H9 (cell line): ENCODE results near the gene BZW2. TPM values are rescaled to one million over a fixed set of nuclear protein-coding genes. Genes with fewer than 3 reads are reported as not detected.

ENCODE experiments used
- DNase-seq: peaks from one replicate; pipeline ENCODE4 v3.0.0-alpha.2; 2017
- H2AFZ ChIP-seq: one replicate; pipeline ENCODE4 v1.6.1; 2013; ENCODE audit warnings: mild to moderate bottlenecking, low read length, control low read depth, moderate library complexity
- H2AK5ac ChIP-seq: 2 replicates; pipeline ENCODE4 v1.6.1; 2013; ENCODE audit warnings: low read length, control low read depth, mixed read lengths; ENCODE audit not compliant: insufficient read length
- H2BK120ac ChIP-seq: one replicate; pipeline ENCODE4 v1.6.1; 2013; ENCODE audit warnings: low read depth, mild to moderate bottlenecking, low read length, control low read depth, inconsistent platforms; ENCODE audit not compliant: poor library complexity, severe bottlenecking
- H2BK12ac ChIP-seq: 2 replicates; pipeline ENCODE4 v1.6.1; 2013; ENCODE audit warnings: low read length, control low read depth, mixed read lengths, low read depth; ENCODE audit not compliant: insufficient read length
- H2BK15ac ChIP-seq: 2 replicates; pipeline ENCODE4 v1.6.1; 2013; ENCODE audit warnings: low read depth, low read length, control low read depth
- H2BK20ac ChIP-seq: one replicate; pipeline ENCODE4 v1.6.1; 2013; ENCODE audit warnings: low read depth, mild to moderate bottlenecking, low read length, control low read depth, inconsistent platforms; ENCODE audit not compliant: poor library complexity, severe bottlenecking
- H2BK5ac ChIP-seq: 2 replicates; pipeline ENCODE4 v1.6.1; 2013; ENCODE audit warnings: low read length, control low read depth, mixed read lengths; ENCODE audit not compliant: insufficient read length
- H3K14ac ChIP-seq: 2 replicates; pipeline ENCODE4 v1.6.1; 2013; ENCODE audit warnings: low read length, control low read depth; ENCODE audit not compliant: insufficient read depth
- H3K18ac ChIP-seq: 2 replicates; pipeline ENCODE4 v1.6.1; 2013; ENCODE audit warnings: low read depth, mild to moderate bottlenecking, mixed read lengths, low read length, control low read depth; ENCODE audit not compliant: insufficient read length
- H3K23ac ChIP-seq: 2 replicates; pipeline ENCODE4 v1.6.1; 2013; ENCODE audit warnings: low read length, control low read depth, mixed read lengths, low read depth; ENCODE audit not compliant: insufficient read length
- H3K23me2 ChIP-seq: 2 replicates; pipeline ENCODE4 v1.6.1; 2013; ENCODE audit warnings: low read depth, mild to moderate bottlenecking, mixed read lengths, low read length, control low read depth; ENCODE audit not compliant: insufficient read length, poor library complexity, severe bottlenecking
- H3K27ac ChIP-seq: 2 replicates; pipeline ENCODE4 v1.5.1; 2013; ENCODE audit warnings: low read length, control low read depth, mixed read lengths, low read depth; ENCODE audit not compliant: insufficient read length
- H3K27me3 ChIP-seq: 2 replicates; pipeline ENCODE4 v1.6.1; 2013; ENCODE audit warnings: low read length, control low read depth, inconsistent platforms; ENCODE audit not compliant: insufficient read depth
- H3K4ac ChIP-seq: 2 replicates; pipeline ENCODE4 v1.6.1; 2013; ENCODE audit warnings: low read depth, mild to moderate bottlenecking, control low read depth, inconsistent platforms, low read length, moderate library complexity
- H3K4me1 ChIP-seq: 2 replicates; pipeline ENCODE4 v1.6.1; 2013; ENCODE audit warnings: low read length, control low read depth, inconsistent platforms; ENCODE audit not compliant: insufficient read depth
- H3K4me2 ChIP-seq: 2 replicates; pipeline ENCODE4 v1.6.1; 2013; ENCODE audit warnings: low read length, control low read depth, mixed read lengths; ENCODE audit not compliant: insufficient read length, insufficient read depth
- H3K56ac ChIP-seq: 2 replicates; pipeline ENCODE4 v1.6.1; 2013; ENCODE audit warnings: low read depth, mild to moderate bottlenecking, mixed read lengths, low read length, control low read depth; ENCODE audit not compliant: insufficient read length
- H3K79me1 ChIP-seq: 2 replicates; pipeline ENCODE4 v1.6.1; 2013; ENCODE audit warnings: low read depth, mild to moderate bottlenecking, moderate library complexity, low read length, control low read depth, inconsistent platforms; ENCODE audit not compliant: insufficient read depth, poor library complexity, severe bottlenecking
- H3K79me2 ChIP-seq: 2 replicates; pipeline ENCODE4 v1.6.1; 2013; ENCODE audit warnings: low read length, control low read depth, inconsistent platforms; ENCODE audit not compliant: insufficient read depth
- H3K9ac ChIP-seq: 2 replicates; pipeline ENCODE4 v1.6.1; 2013; ENCODE audit warnings: low read length, control low read depth, mixed read lengths; ENCODE audit not compliant: insufficient read length; ENCODE audit errors: extremely low read depth
- H3K9me3 ChIP-seq: one replicate; pipeline ENCODE4 v1.6.1; 2013; ENCODE audit warnings: low read depth, low read length, inconsistent platforms; ENCODE audit not compliant: control insufficient read depth
- H3T11ph ChIP-seq: one replicate; pipeline ENCODE4 v1.6.1; 2013; ENCODE audit warnings: mild to moderate bottlenecking, low read length, control low read depth, inconsistent platforms
- H4K20me1 ChIP-seq: one replicate; pipeline ENCODE4 v1.6.1; 2013; ENCODE audit not compliant: control insufficient read depth, insufficient read length, insufficient read depth
- H4K5ac ChIP-seq: 2 replicates; pipeline ENCODE4 v1.6.1; 2013; ENCODE audit warnings: low read depth, mild to moderate bottlenecking, mixed read lengths, low read length, control low read depth; ENCODE audit not compliant: insufficient read length
- H4K8ac ChIP-seq: replicated peaks from 2 replicates; pipeline ENCODE4 v1.6.1; 2013; ENCODE audit warnings: low read length, control low read depth, mixed read lengths, low read depth; ENCODE audit not compliant: insufficient read length
- H4K91ac ChIP-seq: 2 replicates; pipeline ENCODE4 v1.6.1; 2013; ENCODE audit warnings: low read depth, mild to moderate bottlenecking, moderate library complexity, mixed read lengths, low read length, control low read depth; ENCODE audit not compliant: insufficient read length
- H3K27ac Mint-ChIP-seq, 3 experiments: 2 replicates in 2 of 3; 3 replicates in 1 of 3; pipeline ENCODE4 v1.8.0; 2020 to 2021; ENCODE audit warnings: mixed read lengths in 3 of 3, mild to moderate bottlenecking in 1 of 3, moderate library complexity in 1 of 3
- H3K27me3 Mint-ChIP-seq: 2 replicates; pipeline ENCODE4 v1.8.0; 2021; ENCODE audit warnings: low read depth, mild to moderate bottlenecking, moderate library complexity, mixed read lengths
- H3K36me3 Mint-ChIP-seq, 3 experiments: 2 replicates in 2 of 3; 3 replicates in 1 of 3; pipeline ENCODE4 v1.8.0; 2020 to 2021; ENCODE audit warnings: low read depth in 3 of 3, mixed read lengths in 3 of 3; ENCODE audit not compliant: insufficient read depth in 1 of 3
- H3K4me1 Mint-ChIP-seq, 2 experiments: 2 replicates each; pipeline ENCODE4 v1.8.0; 2020; ENCODE audit warnings: mixed read lengths in 2 of 2
- H3K4me3 Mint-ChIP-seq, 2 experiments: 2 replicates in 1 of 2; 3 replicates in 1 of 2; pipeline ENCODE4 v1.8.0; 2020 to 2021; ENCODE audit warnings: mild to moderate bottlenecking in 2 of 2, mixed read lengths in 2 of 2, moderate library complexity in 1 of 2
- H3K9me3 Mint-ChIP-seq, 2 experiments: 2 replicates in 1 of 2; 3 replicates in 1 of 2; pipeline ENCODE4 v1.8.0; 2020; ENCODE audit warnings: mild to moderate bottlenecking in 2 of 2, mixed read lengths in 2 of 2, moderate library complexity in 1 of 2
- WGBS: extraction: QIAGEN DNeasy Blood & Tissue Kit; methylation state at CpG from one replicate; pipeline ENCODE4 v1.1.7; 2013; ENCODE audit warnings: missing lambda C conversion rate, low lambda C conversion rate, mixed read lengths; ENCODE audit not compliant: insufficient read length; ENCODE audit errors: extremely low coverage; 5-methylcytosine and 5-hydroxymethylcytosine counted together
- total RNA-seq: library from RNA; stranded (reverse); gene quantifications from 2 replicates; pipeline ENCODE4 v1.2.1, GENCODE V29; 2021
- TF ChIP-seq, protein P1 (sequence below): fragments of 200-600 bp; sonication (generic); conservative IDR thresholded peaks from 3 replicates; pipeline ENCODE4 v1.8.0; 2021; ENCODE audit warnings: antibody characterized with exemption, mild to moderate bottlenecking

BZW2 gene
- total RNA-seq, 1 experiment from 2014 or later, result 64.6 TPM

DNA sequence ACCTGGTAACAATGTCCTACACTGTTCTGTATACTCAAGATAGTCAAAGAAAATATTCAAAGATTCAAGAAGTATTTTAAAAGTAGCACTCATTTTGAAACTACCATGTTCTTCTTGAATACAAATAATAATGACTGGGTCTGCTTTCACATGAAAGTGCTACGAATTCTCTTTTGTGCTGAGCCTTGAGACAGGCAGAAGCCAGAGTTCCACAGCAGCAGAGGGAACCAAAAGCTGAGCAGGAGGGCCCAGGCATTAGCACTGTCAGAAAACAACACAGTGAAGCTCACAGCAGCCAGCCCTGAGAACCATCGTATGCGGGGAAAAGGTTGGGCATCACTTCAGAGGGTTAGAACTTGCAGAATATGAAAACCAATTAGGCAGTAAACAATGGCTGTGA, 39.3 kb upstream of the BZW2 start:
- TF ChIP-seq, protein P1, sequence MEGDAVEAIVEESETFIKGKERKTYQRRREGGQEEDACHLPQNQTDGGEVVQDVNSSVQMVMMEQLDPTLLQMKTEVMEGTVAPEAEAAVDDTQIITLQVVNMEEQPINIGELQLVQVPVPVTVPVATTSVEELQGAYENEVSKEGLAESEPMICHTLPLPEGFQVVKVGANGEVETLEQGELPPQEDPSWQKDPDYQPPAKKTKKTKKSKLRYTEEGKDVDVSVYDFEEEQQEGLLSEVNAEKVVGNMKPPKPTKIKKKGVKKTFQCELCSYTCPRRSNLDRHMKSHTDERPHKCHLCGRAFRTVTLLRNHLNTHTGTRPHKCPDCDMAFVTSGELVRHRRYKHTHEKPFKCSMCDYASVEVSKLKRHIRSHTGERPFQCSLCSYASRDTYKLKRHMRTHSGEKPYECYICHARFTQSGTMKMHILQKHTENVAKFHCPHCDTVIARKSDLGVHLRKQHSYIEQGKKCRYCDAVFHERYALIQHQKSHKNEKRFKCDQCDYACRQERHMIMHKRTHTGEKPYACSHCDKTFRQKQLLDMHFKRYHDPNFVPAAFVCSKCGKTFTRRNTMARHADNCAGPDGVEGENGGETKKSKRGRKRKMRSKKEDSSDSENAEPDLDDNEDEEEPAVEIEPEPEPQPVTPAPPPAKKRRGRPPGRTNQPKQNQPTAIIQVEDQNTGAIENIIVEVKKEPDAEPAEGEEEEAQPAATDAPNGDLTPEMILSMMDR, result no peak
- Mint-ChIP-seq H3K9me3 (no peaks in the 10 kb centered on the region), H3K4me1 (no peaks in the 10 kb centered on the region), H3K27me3 (no peaks in the 10 kb centered on the region), H3K27ac (no peak overlapping the region), H3K4me3 (no peak overlapping the region), H3K36me3 (peaks cover 7 to 19% (median 13%) of the 10 kb centered on the region in 3 experiments; a peak in 5 of 7 replicates)
- Histone ChIP-seq H3K79me2 (no peaks in the 10 kb centered on the region), H3K4me1 (no peaks in the 10 kb centered on the region), H3K23ac (no peak overlapping the region), H2AK5ac (no peak overlapping the region), H3K27ac (no peak overlapping the region), H3K4me2 (no peak overlapping the region), H3T11ph (no peak overlapping the region), H2AFZ (no peak overlapping the region), H2BK120ac (no peak overlapping the region), H3K18ac (no peak overlapping the region), H3K9me3 (no peaks in the 10 kb centered on the region), H2BK15ac (no peak overlapping the region), H3K14ac (no peak overlapping the region), H2BK12ac (no peak overlapping the region), H3K9ac (no peak overlapping the region), H3K23me2 (no peaks in the 10 kb centered on the region), H3K56ac (no peak overlapping the region), H3K4ac (no peak overlapping the region), H4K20me1 (no peaks in the 10 kb centered on the region), H4K5ac (no peak overlapping the region), H3K79me1 (no peaks in the 10 kb centered on the region), H2BK5ac (no peak overlapping the region), H3K27me3 (no peaks in the 10 kb centered on the region), H4K8ac (no peak overlapping the region), H4K91ac (no peak overlapping the region), H2BK20ac (no peak overlapping the region)
- WGBS, result no CpG with 5 or more reads among the region's 3 CpGs
- no peak for DNase-seq
